Spinal cord (tissue), 10 donors: ENCODE measurements around the gene EPM2A. TPM values are rescaled to one million over a fixed set of nuclear protein-coding genes. Genes with fewer than 3 reads are reported as not detected.

Experiments
- DNase-seq, 6 donors: peaks; one replicate each; pipeline versions ENCODE4 v3.0.0 to v3.0.0-alpha.2; 2013 to 2015; ENCODE audit warnings: low spot score in 6 of 6, low read depth in 4 of 6
- H3K27ac ChIP-seq: one replicate; pipeline ENCODE4 v1.5.1; 2013; ENCODE audit warnings: low read depth, low read length, control low read depth
- H3K27me3 ChIP-seq: one replicate; pipeline ENCODE4 v1.6.1; 2013; ENCODE audit warnings: low read length; ENCODE audit not compliant: control insufficient read depth, insufficient read depth
- H3K36me3 ChIP-seq: one replicate; pipeline ENCODE4 v1.6.1; 2013; ENCODE audit warnings: low read length; ENCODE audit not compliant: control insufficient read depth, insufficient read depth
- H3K4me1 ChIP-seq: one replicate; pipeline ENCODE4 v1.6.1; 2013; ENCODE audit warnings: low read length; ENCODE audit not compliant: control insufficient read depth, insufficient read depth
- H3K4me3 ChIP-seq: one replicate; pipeline ENCODE4 v1.5.1; 2013; ENCODE audit warnings: low read depth, low read length, control low read depth
- H3K9me3 ChIP-seq: one replicate; pipeline ENCODE4 v1.6.1; 2013; ENCODE audit warnings: low read length; ENCODE audit not compliant: control insufficient read depth, insufficient read depth
- WGBS: methylation state at CpG from one replicate; pipeline ENCODE4 v1.1.5; 2013; ENCODE audit warnings: missing lambda C conversion rate; ENCODE audit not compliant: insufficient coverage; 5-methylcytosine and 5-hydroxymethylcytosine counted together
- polyA plus RNA-seq, 2 donors: library from polyadenylated mRNA; unstranded; fragments of 120-200 nt; gene quantifications; one replicate each; pipeline ENCODE4 v1.2.1, GENCODE V29; 2013; ENCODE audit not compliant: insufficient read length in 2 of 2
- total RNA-seq, 2 donors: library from RNA; depleted of rRNA in 1 of 2; stranded (reverse); fragments of 120-200 nt in 1 of 2; fragments of >200 nt in 1 of 2; gene quantifications; one replicate each; pipeline versions ENCODE4 v1.2.3 to v1.2.4, GENCODE V29; 2013 to 2014
- donor health status: healthy.

Gene EPM2A
- total and polyA plus RNA-seq, 4 donors, result 13.2 to 23.3 (median 15.2) TPM

DNA sequence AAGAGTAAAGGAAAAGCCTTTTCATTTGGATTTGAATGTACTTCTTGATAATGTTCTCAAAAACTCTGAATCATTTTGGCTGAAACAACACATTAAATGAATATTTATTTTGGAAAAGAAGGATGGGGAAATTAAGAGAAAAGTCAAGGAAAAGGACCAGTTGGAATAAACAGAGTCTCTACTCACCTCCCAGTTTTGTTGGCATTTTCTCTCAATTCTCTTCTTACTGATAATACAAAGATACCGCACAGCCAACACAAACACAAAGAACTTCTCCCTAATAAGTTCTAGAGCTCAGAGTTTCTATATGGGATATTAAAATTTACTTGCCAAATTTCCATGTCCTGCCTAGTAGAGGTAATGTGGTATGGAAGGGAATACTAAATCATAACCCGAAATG lies 13.1 kb downstream of the EPM2A start:
- Histone ChIP-seq H3K36me3 (no peaks in the 10 kb centered on the region), H3K27me3 (no peaks in the 10 kb centered on the region), H3K4me3 (no peak overlapping the region), H3K9me3 (peaks cover 1% of the 10 kb centered on the region), H3K4me1 (no peaks in the 10 kb centered on the region), H3K27ac (no peak overlapping the region)
- WGBS, result no CpG with 5 or more reads among the region's 2 CpGs
- DNase-seq, result no peak

DNA sequence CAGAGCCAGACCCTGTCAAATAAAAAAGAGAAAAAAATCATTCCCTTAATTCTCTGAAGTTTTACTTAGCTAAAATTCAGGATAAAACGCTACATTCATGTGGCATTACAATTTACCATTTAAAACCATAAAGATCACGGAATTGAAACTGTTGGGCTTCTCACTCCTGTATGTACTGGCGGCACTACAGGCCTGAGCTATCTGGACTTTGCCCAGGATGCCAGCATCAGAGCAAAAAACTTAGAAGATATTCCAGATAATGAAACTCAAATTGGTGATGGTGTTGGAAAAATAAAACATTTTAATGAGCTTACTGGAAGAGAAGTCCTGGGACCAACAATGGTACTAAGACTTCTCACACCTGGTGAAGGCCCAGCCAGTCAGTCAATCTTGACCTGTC lies 14.2 kb downstream of the EPM2A start:
- WGBS, result no CpG with 5 or more reads among the region's 3 CpGs
- H3K27ac ChIP-seq, result no peak overlapping the region
- no peaks in the 10 kb centered on the region for H3K4me1 ChIP-seq
- DNase-seq, result no peak
- no peak overlapping the region for H3K4me3 ChIP-seq
- H3K36me3 ChIP-seq, result no peaks in the 10 kb centered on the region
- no peaks in the 10 kb centered on the region for H3K27me3 ChIP-seq
- H3K9me3 ChIP-seq, result peaks cover 2% of the 10 kb centered on the region

DNA sequence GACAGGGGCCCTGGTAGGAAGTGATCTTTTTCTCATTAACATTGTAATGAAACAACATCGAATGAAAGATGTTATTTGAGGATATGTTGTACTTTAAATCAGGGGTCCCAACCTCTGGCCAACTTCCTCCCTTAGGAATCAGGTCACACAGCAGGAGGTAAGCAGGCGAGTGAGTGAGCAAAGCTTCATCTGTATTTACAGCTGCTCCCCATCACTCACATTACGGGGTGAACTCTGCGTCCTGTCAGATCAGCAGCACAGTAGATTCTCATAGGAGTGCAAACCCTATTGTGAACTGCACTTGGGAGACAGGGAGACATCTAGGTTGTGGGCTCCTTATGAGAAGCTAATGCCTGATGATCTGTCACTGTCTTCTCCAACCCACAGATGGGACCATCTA lies 19.9 kb downstream of the EPM2A start:
- no peak overlapping the region for H3K27ac ChIP-seq
- no peaks in the 10 kb centered on the region for H3K36me3 ChIP-seq
- DNase-seq, result no peak
- H3K9me3 ChIP-seq, result peaks cover 7% of the 10 kb centered on the region
- no peak overlapping the region for H3K4me3 ChIP-seq
- 100% methylated on average over 1 of the region's 4 CpGs for WGBS
- no peaks in the 10 kb centered on the region for H3K27me3 ChIP-seq
- no peaks in the 10 kb centered on the region for H3K4me1 ChIP-seq

DNA sequence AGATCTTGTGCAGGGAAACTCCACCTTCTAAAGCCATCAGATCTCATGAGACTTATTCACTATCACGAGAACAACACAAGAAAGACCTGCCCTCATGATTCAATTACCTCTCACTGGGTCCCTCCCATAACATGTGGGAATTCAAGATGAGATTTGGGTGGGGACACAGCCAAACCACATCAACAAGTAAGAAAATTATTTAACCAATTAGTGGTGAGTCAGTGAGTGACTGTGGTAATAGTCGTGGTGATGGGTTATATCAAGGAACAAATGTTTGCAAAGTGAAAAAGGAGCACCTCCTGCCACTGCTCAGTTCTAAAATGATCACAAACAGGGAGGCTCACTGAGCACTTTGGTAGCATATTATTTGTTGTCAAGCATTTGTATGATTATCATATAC lies 20.6 kb downstream of the EPM2A start:
- H3K4me3 ChIP-seq, result no peak overlapping the region
- peaks cover 7% of the 10 kb centered on the region for H3K9me3 ChIP-seq
- whole genome bisulfite sequencing, result no CpG with 5 or more reads among the region's 2 CpGs
- no peak overlapping the region for H3K27ac ChIP-seq
- no peaks in the 10 kb centered on the region for H3K36me3 ChIP-seq
- H3K27me3 ChIP-seq, result no peaks in the 10 kb centered on the region
- H3K4me1 ChIP-seq, result no peaks in the 10 kb centered on the region
- no peak for DNase-seq

DNA sequence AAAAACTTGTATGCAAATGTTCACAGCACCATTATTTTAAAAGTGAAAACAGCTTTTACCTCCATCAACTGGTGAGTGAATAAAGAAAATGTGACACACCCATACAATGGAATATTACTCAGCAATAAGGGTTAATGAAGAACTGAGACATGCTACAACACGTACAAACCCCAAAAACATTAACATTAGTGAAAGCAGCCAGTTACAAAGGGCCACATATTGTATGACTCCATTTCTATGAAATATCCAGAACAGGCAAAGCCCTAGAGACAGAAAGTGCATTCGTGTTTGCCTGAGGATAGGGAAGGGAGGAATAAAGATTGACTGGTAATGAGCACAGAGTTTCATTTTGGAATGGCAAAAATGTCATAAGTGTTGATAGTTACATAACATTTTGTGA lies 21.5 kb downstream of the EPM2A start:
- no peaks in the 10 kb centered on the region for H3K27me3 ChIP-seq
- no peaks in the 10 kb centered on the region for H3K36me3 ChIP-seq
- H3K4me3 ChIP-seq, result no peak overlapping the region
- H3K4me1 ChIP-seq, result no peaks in the 10 kb centered on the region
- no peak for DNase-seq
- whole genome bisulfite sequencing, result 83% methylated on average over 1 of the region's 2 CpGs
- H3K27ac ChIP-seq, result no peak overlapping the region
- H3K9me3 ChIP-seq, result peaks cover 7% of the 10 kb centered on the region

DNA sequence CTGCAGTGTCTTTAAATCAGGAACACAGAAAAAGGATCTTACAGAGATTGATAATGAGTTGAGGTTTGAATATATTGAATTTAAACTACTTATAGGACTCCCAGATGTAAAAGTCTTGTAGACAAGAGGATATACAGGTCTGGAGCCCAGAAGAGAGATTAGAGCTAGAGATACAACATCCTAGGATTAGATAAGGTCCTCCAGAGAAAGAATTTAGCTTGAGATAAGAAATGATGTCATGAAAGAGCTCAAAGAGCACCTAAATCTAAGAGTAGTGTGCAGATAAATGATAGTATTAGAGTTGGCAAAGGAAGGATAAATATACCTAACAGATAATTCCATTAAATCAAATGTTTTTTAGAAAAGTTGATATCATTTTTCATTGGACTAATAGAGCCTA lies 23.9 kb downstream of the EPM2A start:
- Histone ChIP-seq H3K27me3 (no peaks in the 10 kb centered on the region), H3K27ac (no peak overlapping the region), H3K4me1 (no peaks in the 10 kb centered on the region), H3K4me3 (no peak overlapping the region), H3K36me3 (no peaks in the 10 kb centered on the region), H3K9me3 (peaks cover 4% of the 10 kb centered on the region)
- no peak for DNase-seq

DNA sequence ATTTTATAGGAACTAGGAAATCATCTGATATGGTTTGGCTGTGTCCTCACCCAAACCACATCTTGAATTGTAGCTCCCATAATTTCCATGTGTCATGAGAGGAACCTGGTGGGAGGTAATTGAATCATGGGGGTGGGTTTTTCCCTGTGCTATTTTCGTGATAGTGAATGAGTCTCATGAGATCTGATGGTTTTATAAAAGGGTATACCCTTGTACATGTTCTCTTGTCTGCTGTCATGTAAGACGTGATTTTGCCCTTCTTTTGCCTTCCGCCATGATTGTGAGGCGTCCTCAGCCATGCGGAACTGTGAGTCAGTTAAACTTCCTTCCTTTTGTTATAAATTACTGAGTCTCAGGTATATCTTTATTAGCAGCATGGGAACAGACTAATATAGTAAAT lies 27.9 kb downstream of the EPM2A start:
- DNase-seq, result no peak
- Histone ChIP-seq H3K4me3 (no peak overlapping the region), H3K27ac (no peak overlapping the region), H3K36me3 (no peaks in the 10 kb centered on the region), H3K4me1 (no peaks in the 10 kb centered on the region), H3K27me3 (no peaks in the 10 kb centered on the region), H3K9me3 (no peaks in the 10 kb centered on the region)
- 100% methylated on average over 1 of the region's 5 CpGs for WGBS

DNA sequence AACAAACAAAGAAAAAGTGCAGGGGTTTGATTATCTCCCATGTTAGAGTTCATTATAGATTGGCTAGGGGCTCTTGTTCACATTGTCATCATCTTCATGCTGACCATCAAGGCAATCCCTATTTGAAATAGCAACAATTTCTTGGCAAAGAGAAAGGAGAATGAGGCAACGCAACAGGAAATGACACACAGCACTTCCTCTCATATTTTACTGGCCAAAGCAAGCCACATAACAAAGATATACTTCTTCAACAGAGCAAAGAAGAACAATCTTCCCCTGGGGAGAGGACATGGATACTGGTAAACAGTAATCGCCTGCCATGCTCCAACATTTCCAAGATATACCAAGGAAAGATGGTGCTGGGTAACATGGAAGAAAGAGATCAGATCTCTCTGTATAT lies 29.8 kb downstream of the EPM2A start:
- H3K27ac ChIP-seq, result no peak overlapping the region
- DNase-seq, result no peak
- no peaks in the 10 kb centered on the region for H3K9me3 ChIP-seq
- no peak overlapping the region for H3K4me3 ChIP-seq
- no peaks in the 10 kb centered on the region for H3K27me3 ChIP-seq
- H3K4me1 ChIP-seq, result no peaks in the 10 kb centered on the region
- H3K36me3 ChIP-seq, result no peaks in the 10 kb centered on the region
- WGBS, result no CpG with 5 or more reads among the region's 2 CpGs

DNA sequence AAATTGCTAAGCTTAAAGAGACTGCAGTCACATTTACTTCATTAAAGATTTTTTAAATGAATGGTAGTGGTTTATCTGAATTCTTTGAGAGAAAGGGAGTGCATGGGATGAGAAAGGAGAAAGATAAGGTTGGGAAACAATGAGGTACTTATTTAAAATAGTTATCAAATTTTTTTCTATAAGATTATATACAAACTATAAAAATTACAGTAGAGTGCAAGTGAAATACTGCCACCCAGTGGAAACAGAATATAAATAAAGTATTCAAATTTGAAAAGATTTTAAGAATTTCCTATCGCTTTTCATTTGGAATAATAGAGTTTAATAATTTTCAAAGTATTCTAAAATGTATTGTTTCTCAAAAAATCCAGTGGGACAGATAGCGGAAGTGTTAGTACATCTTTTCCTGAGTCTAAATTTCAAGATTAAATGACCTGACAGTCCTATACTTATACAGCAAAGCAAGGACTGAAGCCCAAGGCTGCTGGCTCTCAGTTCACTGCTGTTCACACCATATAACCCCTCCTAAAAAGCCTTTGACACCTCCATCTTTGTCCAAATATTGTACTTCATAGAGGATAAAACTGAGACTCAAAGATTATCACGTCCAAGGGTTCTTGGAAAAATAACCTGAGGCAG lies 31.1 kb downstream of the EPM2A start:
- WGBS, result 83% methylated on average over 1 of the region's 3 CpGs
- Histone ChIP-seq H3K4me3 (no peak overlapping the region), H3K27ac (no peak overlapping the region), H3K27me3 (no peaks in the 10 kb centered on the region), H3K4me1 (no peaks in the 10 kb centered on the region), H3K36me3 (no peaks in the 10 kb centered on the region), H3K9me3 (no peaks in the 10 kb centered on the region)
- DNase-seq, result peak in 5 of 6 donors; percentile 3 to 78 (median 13)

DNA sequence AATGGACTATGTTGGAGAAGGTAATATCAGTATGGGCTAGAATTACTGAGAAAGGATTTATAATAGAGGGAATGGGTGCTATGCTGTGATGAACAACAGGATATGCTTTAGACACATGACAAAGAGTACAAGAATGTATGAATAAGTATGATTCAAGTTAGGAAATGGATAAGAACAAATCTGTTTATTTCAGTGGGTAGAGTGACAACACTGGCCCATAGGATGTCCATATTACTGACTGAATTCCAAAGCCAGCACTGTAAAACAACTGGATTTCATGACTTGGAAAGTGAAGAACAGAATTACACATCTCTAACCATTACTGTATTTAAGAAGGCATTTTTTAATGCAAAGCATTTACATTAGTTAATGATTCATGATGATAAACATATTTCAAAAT lies 35.9 kb downstream of the EPM2A start:
- Histone ChIP-seq H3K9me3 (no peaks in the 10 kb centered on the region), H3K4me3 (no peak overlapping the region), H3K27me3 (no peaks in the 10 kb centered on the region), H3K4me1 (no peaks in the 10 kb centered on the region), H3K36me3 (no peaks in the 10 kb centered on the region), H3K27ac (no peak overlapping the region)
- DNase-seq, result no peak
